ENCODE measurements around the gene PRPSAP2. TPM values are rescaled to one million over a fixed set of nuclear protein-coding genes. Genes with fewer than 3 reads are reported as not detected.

The PRPSAP2 gene
- total RNA-seq, 2 donors from 2014 or later, result 19.5 to 23.2 TPM

- H3K27me3 ChIP-seq, result no peaks in the 10 kb centered on the region
- H3K4me3 ChIP-seq, result no peak overlapping the region
- peak overlapping the region; percentile 39 to 66 for H3K27ac ChIP-seq
- TF ChIP-seq CTCF (IDR thresholded peaks at IDR 0.05), result no peak
- H3K9me3 ChIP-seq, result no peaks in the 10 kb centered on the region
- H3K36me3 ChIP-seq, result peaks cover 10% of the 10 kb centered on the region
- no peak for DNase-seq (ENCODE audit: low spot score)
- peaks cover 0 to 16% of the 10 kb centered on the region in 2 donors for H3K4me1 ChIP-seq
Observed at GRCh38 chr17:18967916-18968315, 110.0 kb downstream of the PRPSAP2 start.

GRCh38 chr17:18968345-18968744, 110.4 kb downstream of the PRPSAP2 start:
- no peaks in the 10 kb centered on the region for H3K27me3 ChIP-seq
- no peak overlapping the region for H3K4me3 ChIP-seq
- no peak for TF ChIP-seq CTCF (IDR thresholded peaks at IDR 0.05)
- peaks cover 0 to 16% of the 10 kb centered on the region in 2 donors for H3K4me1 ChIP-seq
- no peaks in the 10 kb centered on the region for H3K9me3 ChIP-seq
- H3K27ac ChIP-seq, result peak overlapping the region; percentile 39 to 66
- H3K36me3 ChIP-seq, result peaks cover 10% of the 10 kb centered on the region
- DNase-seq (ENCODE audit: low spot score), result no peak

GRCh38 chr17:18968945-18969887, 111.3 kb downstream of the PRPSAP2 start:
- DNase-seq (ENCODE audit: low spot score), result no peak

GRCh38 chr17:18970582-18971480, 112.9 kb downstream of the PRPSAP2 start:
- no peak for DNase-seq (ENCODE audit: low spot score)
- peaks cover 10% of the 10 kb centered on the region for H3K36me3 ChIP-seq
- TF ChIP-seq CTCF (IDR thresholded peaks at IDR 0.05), result no peak

More at GRCh38 chr17:18968945-18969887, 111.3 kb downstream of the PRPSAP2 start:
- H3K4me1 ChIP-seq, result peaks cover 0 to 16% of the 10 kb centered on the region in 2 donors
- no peaks in the 10 kb centered on the region for H3K9me3 ChIP-seq
- H3K4me3 ChIP-seq, result no peak overlapping the region
- no peak for TF ChIP-seq CTCF (IDR thresholded peaks at IDR 0.05)
- H3K27ac ChIP-seq, result no peak overlapping the region
- H3K36me3 ChIP-seq, result peaks cover 10% of the 10 kb centered on the region
- no peaks in the 10 kb centered on the region for H3K27me3 ChIP-seq

GRCh38 chr17:18971801-18972200, 113.9 kb downstream of the PRPSAP2 start:
- no peaks in the 10 kb centered on the region for H3K27me3 ChIP-seq
- TF ChIP-seq CTCF (IDR thresholded peaks at IDR 0.05), result no peak
- no peak overlapping the region for H3K27ac ChIP-seq
- peaks cover 0 to 16% of the 10 kb centered on the region in 2 donors for H3K4me1 ChIP-seq
- no peak overlapping the region for H3K4me3 ChIP-seq
- H3K36me3 ChIP-seq, result peaks cover 17% of the 10 kb centered on the region
- H3K9me3 ChIP-seq, result no peaks in the 10 kb centered on the region
- no peak for DNase-seq (ENCODE audit: low spot score)

More at GRCh38 chr17:18970582-18971480, 112.9 kb downstream of the PRPSAP2 start:
- Histone ChIP-seq H3K27me3 (no peaks in the 10 kb centered on the region), H3K4me1 (peaks cover 0 to 16% of the 10 kb centered on the region in 2 donors), H3K9me3 (no peaks in the 10 kb centered on the region), H3K4me3 (no peak overlapping the region), H3K27ac (no peak overlapping the region)

Measured in right atrium auricular region (tissue), 2 donors.